H1 (cell line): ENCODE results near the gene FAM43B.

Source experiments
- CREB1 ChIP-seq: IDR thresholded peaks from 2 replicates; pipeline ENCODE4 v1.6.1; 2012; ENCODE audit warnings: inconsistent platforms
- CTCF ChIP-seq, 3 experiments: IDR thresholded peaks; 1 replicate in 2 of 3; 2 replicates in 1 of 3; pipeline versions ENCODE4 v1.5.1 to v1.6.1; 2011; ENCODE audit warnings: low read length in 3 of 3, mild to moderate bottlenecking in 3 of 3, inconsistent platforms in 2 of 3, low read depth in 1 of 3, moderate library complexity in 1 of 3; ENCODE audit not compliant: insufficient read depth in 1 of 3; ENCODE audit errors: control extremely low read depth in 1 of 3
- PHF8 ChIP-seq: fragments of 200-600 bp; sonication (generic); conservative IDR thresholded peaks from 2 replicates; pipeline ENCODE4 v1.7.1; 2012; ENCODE audit warnings: low read depth, mild to moderate bottlenecking, inconsistent platforms, low read length, moderate library complexity
- POLR2A ChIP-seq, 2 experiments: IDR thresholded peaks; 1 replicate in 1 of 2; 2 replicates in 1 of 2; pipeline ENCODE4 v1.6.1; 2011; ENCODE audit warnings: low read depth in 2 of 2, low read length in 2 of 2, mild to moderate bottlenecking in 2 of 2; ENCODE audit errors: control extremely low read depth in 1 of 2
- SIN3A ChIP-seq, 2 experiments: IDR thresholded peaks in 1 of 2; conservative IDR thresholded peaks in 1 of 2; 2 replicates each; pipeline ENCODE4 v1.6.1; 2011 to 2012; ENCODE audit warnings: low read length in 2 of 2, improper control_type of control experiment in 1 of 2, low read depth in 1 of 2, mild to moderate bottlenecking in 1 of 2
- SUZ12 ChIP-seq: fragments of 200-600 bp; sonication (generic); IDR thresholded peaks from 2 replicates; pipeline ENCODE4 v1.6.1; 2012; ENCODE audit warnings: mild to moderate bottlenecking, inconsistent platforms, low read length, moderate library complexity, mixed read lengths
- TAF1 ChIP-seq: IDR thresholded peaks from 2 replicates; pipeline ENCODE4 v1.6.1; 2011; ENCODE audit warnings: mild to moderate bottlenecking, low read depth, low read length
- YY1 ChIP-seq: IDR thresholded peaks from 2 replicates; pipeline ENCODE4 v1.6.1; 2011; ENCODE audit warnings: low read depth, mild to moderate bottlenecking, low read length

DNA sequence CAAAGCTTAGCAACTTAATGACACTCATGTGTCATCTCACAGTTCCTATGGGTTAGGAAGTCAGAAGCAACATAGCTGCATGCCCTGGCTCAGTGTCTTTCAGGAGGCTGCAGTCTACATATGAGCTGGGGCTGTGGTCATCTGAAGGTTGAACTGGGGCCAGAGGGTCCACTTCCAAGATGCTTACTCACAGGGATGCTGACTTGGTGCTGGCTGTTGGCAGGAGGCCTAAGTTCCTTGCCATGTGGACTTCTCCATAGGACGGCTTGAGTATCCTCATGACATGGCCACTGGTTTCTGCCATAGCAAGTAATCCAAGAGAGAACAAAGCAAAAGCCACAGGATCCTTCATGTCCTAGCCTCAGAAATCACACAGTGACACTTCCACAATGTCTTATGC lies 12.1 kb upstream of the FAM43B start:
- TF ChIP-seq CREB1 (no peak), SUZ12 (no peak), YY1 (no peak), PHF8 (no peak), SIN3A (conservative IDR thresholded peaks at IDR 0.05 in 1 of 2, IDR thresholded peaks at IDR 0.05 in 1 of 2; ENCODE audit: low read depth in 1 of 2, low read length in 2 of 2) (no peak), CTCF (IDR thresholded peaks at IDR 0.05; ENCODE audit: control extremely low read depth in 1 of 3, insufficient read depth in 1 of 3, low read depth in 1 of 3, low read length in 3 of 3) (no peak), POLR2A (IDR thresholded peaks at IDR 0.05; ENCODE audit: control extremely low read depth in 1 of 2, low read depth in 2 of 2, low read length in 2 of 2) (no peak), TAF1 (no peak)
